DOHH2 (cell line): ENCODE results near the gene PSME4.

Source experiments
- H3F3A ChIP-seq: fragments of 200-600 bp; sonication (generic), shearing (Covaris generic); 2 replicates; pipeline ENCODE4 v1.6.0; 2016; ENCODE audit warnings: antibody characterized with exemption, mild to moderate bottlenecking; ENCODE audit not compliant: control insufficient read depth, insufficient read depth
- H3K27ac ChIP-seq: fragments of 200-600 bp; sonication (generic); 2 replicates; pipeline ENCODE4 v1.5.1; 2014; ENCODE audit warnings: low read depth, mild to moderate bottlenecking, low read length, moderate library complexity
- H3K27me3 ChIP-seq: fragments of 200-600 bp; sonication (generic); 2 replicates; pipeline ENCODE4 v1.6.1; 2014; ENCODE audit warnings: mild to moderate bottlenecking, low read length, mixed read lengths; ENCODE audit not compliant: control insufficient read depth
- H3K36me3 ChIP-seq: fragments of 200-600 bp; sonication (generic); 2 replicates; pipeline ENCODE4 v1.6.1; 2014; ENCODE audit warnings: mild to moderate bottlenecking, low read length, moderate library complexity, mixed read lengths; ENCODE audit not compliant: control insufficient read depth
- H3K4me1 ChIP-seq: fragments of 200-600 bp; sonication (generic); 2 replicates; pipeline ENCODE4 v1.6.1; 2014; ENCODE audit warnings: mild to moderate bottlenecking, low read length, mixed read lengths; ENCODE audit not compliant: control insufficient read depth
- H3K4me2 ChIP-seq: fragments of 200-600 bp; sonication (generic); 2 replicates; pipeline ENCODE4 v1.6.0; 2014; ENCODE audit warnings: mild to moderate bottlenecking, low read length, moderate library complexity
- H3K4me3 ChIP-seq: fragments of 200-600 bp; sonication (generic); 2 replicates; pipeline ENCODE4 v1.5.1; 2014; ENCODE audit warnings: mild to moderate bottlenecking, low read length, mixed read lengths
- H3K79me2 ChIP-seq: fragments of 200-600 bp; sonication (generic); 2 replicates; pipeline ENCODE4 v1.6.1; 2014; ENCODE audit warnings: mild to moderate bottlenecking, low read length, mixed read lengths; ENCODE audit not compliant: control insufficient read depth
- H3K9me2 ChIP-seq: fragments of 200-600 bp; sonication (generic); replicated peaks from 2 replicates; pipeline ENCODE4 v1.6.1; 2014; ENCODE audit warnings: mild to moderate bottlenecking, low read length, mixed read lengths; ENCODE audit not compliant: control insufficient read depth
- H3K9me3 ChIP-seq: fragments of 200-600 bp; sonication (generic); 2 replicates; pipeline ENCODE4 v1.6.1; 2014; ENCODE audit warnings: antibody characterized with exemption, low read length, mixed read lengths; ENCODE audit not compliant: control insufficient read depth, insufficient read depth
- H4K20me1 ChIP-seq: fragments of 200-600 bp; sonication (generic); 2 replicates; pipeline ENCODE4 v1.6.0; 2014; ENCODE audit warnings: low read depth, mild to moderate bottlenecking, antibody characterized with exemption, low read length, moderate library complexity; ENCODE audit not compliant: control insufficient read depth, insufficient read depth
- EZH2phosphoT487 ChIP-seq: fragments of 200-600 bp; sonication (generic); IDR thresholded peaks from 2 replicates; pipeline ENCODE4 v1.6.1; 2017; ENCODE audit warnings: borderline replicate concordance, mild to moderate bottlenecking, antibody characterized with exemption, low read length, moderate library complexity, mixed read lengths
- TF ChIP-seq, protein P1 (sequence below): fragments of 200-600 bp; sonication (generic); IDR thresholded peaks from one replicate; pipeline ENCODE4 v1.5.1; 2014; ENCODE audit warnings: antibody characterized with exemption, mild to moderate bottlenecking, low read depth, low read length; ENCODE audit not compliant: poor library complexity, severe bottlenecking

Gene PSME4

DNA sequence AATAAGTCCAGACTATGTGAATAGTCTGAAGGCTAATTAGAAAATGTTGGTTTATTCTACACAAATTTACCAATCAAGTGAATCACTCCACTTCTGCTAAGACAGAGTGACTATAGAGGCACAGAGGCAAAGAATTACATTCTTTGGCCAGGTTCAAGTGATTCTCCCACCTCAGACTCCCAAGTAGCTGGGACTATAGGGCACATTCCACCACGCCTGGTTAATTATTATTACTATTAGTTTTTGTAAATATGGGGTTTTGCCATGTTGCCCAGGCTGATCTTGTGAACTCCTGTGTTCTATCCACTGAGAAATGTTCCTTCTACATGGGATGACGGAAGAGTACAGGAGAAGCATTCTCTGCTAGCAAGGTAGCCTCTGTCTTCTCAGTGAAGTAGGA, 37.6 kb upstream of the PSME4 start:
- no peaks in the 10 kb centered on the region for H3K9me3 ChIP-seq
- H3F3A ChIP-seq, result 0 out of 2 replicates have a peak, but pooled peaks cover 2% of the 10 kb centered on the region
- TF ChIP-seq, protein P1, sequence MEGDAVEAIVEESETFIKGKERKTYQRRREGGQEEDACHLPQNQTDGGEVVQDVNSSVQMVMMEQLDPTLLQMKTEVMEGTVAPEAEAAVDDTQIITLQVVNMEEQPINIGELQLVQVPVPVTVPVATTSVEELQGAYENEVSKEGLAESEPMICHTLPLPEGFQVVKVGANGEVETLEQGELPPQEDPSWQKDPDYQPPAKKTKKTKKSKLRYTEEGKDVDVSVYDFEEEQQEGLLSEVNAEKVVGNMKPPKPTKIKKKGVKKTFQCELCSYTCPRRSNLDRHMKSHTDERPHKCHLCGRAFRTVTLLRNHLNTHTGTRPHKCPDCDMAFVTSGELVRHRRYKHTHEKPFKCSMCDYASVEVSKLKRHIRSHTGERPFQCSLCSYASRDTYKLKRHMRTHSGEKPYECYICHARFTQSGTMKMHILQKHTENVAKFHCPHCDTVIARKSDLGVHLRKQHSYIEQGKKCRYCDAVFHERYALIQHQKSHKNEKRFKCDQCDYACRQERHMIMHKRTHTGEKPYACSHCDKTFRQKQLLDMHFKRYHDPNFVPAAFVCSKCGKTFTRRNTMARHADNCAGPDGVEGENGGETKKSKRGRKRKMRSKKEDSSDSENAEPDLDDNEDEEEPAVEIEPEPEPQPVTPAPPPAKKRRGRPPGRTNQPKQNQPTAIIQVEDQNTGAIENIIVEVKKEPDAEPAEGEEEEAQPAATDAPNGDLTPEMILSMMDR, result no peak
- no peak for TF ChIP-seq EZH2phosphoT487
- no peaks in the 10 kb centered on the region for H3K9me2 ChIP-seq
- H3K27ac ChIP-seq, result no peak overlapping the region
- H3K27me3 ChIP-seq, result no peaks in the 10 kb centered on the region
- no peaks in the 10 kb centered on the region for H3K36me3 ChIP-seq
- H3K4me2 ChIP-seq, result no peak overlapping the region
- peaks cover under 1% of the 10 kb centered on the region; the same call in 1 of the 2 replicates for H3K4me1 ChIP-seq
- H3K4me3 ChIP-seq, result no peak overlapping the region
- H4K20me1 ChIP-seq, result no peaks in the 10 kb centered on the region
- H3K79me2 ChIP-seq, result no peaks in the 10 kb centered on the region

DNA sequence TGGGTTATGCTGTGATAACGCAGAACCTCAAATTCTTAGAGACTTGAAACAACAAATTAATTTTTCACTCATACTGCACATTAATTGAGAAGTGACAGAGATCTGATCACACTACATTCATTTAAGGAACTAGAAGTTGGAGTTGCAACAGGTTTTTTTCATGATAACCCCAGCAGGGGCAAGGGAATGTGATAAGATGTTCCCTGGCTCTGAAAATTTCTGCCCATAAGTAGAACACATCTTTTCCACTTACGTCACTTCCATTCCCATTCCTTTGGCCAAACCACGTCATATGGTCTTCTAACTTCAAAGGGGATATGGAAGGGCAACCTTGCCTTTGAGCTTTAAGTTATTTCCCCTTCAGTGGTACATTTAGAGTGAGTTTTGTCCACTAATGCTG, 29.7 kb upstream of the PSME4 start:
- TF ChIP-seq EZH2phosphoT487, result no peak
- TF ChIP-seq, protein P1, result no peak

DNA sequence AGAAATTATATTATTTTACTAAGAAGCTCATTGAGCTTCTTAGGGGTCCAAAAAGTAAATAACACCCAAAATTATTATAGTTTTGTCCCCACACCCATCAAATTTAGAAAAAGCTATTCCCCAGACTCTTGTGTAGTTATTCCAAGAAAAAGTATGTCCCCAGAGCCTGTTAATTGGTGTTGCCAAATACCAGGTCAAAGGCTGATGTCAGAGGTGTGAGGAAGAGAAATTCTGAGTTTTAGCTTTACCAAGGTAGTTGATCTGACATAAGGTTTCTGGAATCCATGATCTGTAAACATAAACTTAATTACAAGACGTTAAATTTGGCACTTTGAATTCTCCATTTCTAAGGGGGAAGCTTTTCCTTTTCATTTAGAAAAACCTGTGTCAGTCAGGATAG, 29.3 kb upstream of the PSME4 start:
- no peaks in the 10 kb centered on the region for H3K79me2 ChIP-seq
- no peaks in the 10 kb centered on the region for H3K36me3 ChIP-seq
- H3K27me3 ChIP-seq, result no peaks in the 10 kb centered on the region
- peaks cover 14% of the 10 kb centered on the region for H3K4me1 ChIP-seq
- H3K4me3 ChIP-seq, result no peak overlapping the region
- H3F3A ChIP-seq, result 0 out of 2 replicates have a peak, but pooled peaks cover 2% of the 10 kb centered on the region
- no peak for TF ChIP-seq EZH2phosphoT487
- TF ChIP-seq, protein P1, result no peak
- no peaks in the 10 kb centered on the region for H4K20me1 ChIP-seq
- H3K27ac ChIP-seq, result no peak overlapping the region
- no peak overlapping the region for H3K4me2 ChIP-seq
- no peaks in the 10 kb centered on the region for H3K9me2 ChIP-seq
- H3K9me3 ChIP-seq, result no peaks in the 10 kb centered on the region

More for the DNA sequence above, 29.7 kb upstream of the PSME4 start:
- Histone ChIP-seq H4K20me1 (no peaks in the 10 kb centered on the region), H3K4me3 (no peak overlapping the region), H3K27me3 (no peaks in the 10 kb centered on the region), H3K4me1 (peaks cover 13% of the 10 kb centered on the region), H3F3A (0 out of 2 replicates have a peak, but pooled peaks cover 2% of the 10 kb centered on the region), H3K9me3 (no peaks in the 10 kb centered on the region), H3K4me2 (no peak overlapping the region), H3K9me2 (no peaks in the 10 kb centered on the region), H3K36me3 (no peaks in the 10 kb centered on the region), H3K27ac (no peak overlapping the region), H3K79me2 (no peaks in the 10 kb centered on the region)

DNA sequence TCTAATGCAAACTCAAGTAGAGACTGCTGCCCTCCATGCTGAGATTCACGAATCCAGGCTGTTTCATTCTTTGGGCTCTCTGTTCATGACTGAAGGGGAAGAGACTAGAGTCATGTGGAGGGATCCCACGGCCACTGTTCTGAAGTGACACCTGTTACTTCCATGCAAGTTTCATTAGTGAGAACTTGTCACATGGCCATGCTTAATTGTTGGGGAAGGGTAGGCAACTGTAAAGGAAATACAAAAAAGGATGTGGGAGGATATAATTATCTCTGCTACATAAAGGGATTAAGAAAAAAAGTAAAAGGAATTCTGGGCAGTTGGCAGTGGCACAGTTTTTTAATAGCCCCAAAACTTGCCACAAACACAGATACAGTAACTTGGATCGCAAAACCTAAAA, 28.0 kb upstream of the PSME4 start:
- no peak overlapping the region for H3K27ac ChIP-seq
- no peaks in the 10 kb centered on the region for H3K9me2 ChIP-seq
- no peaks in the 10 kb centered on the region for H3K9me3 ChIP-seq
- H3K4me2 ChIP-seq, result peak overlapping the region; percentile 36
- no peaks in the 10 kb centered on the region for H3K79me2 ChIP-seq
- H3K4me1 ChIP-seq, result peaks cover 24% of the 10 kb centered on the region
- TF ChIP-seq EZH2phosphoT487, result no peak
- TF ChIP-seq, protein P1, result no peak
- H4K20me1 ChIP-seq, result no peaks in the 10 kb centered on the region
- H3K27me3 ChIP-seq, result no peaks in the 10 kb centered on the region
- H3F3A ChIP-seq, result 0 out of 2 replicates have a peak, but pooled peaks cover 2% of the 10 kb centered on the region
- no peak overlapping the region for H3K4me3 ChIP-seq
- H3K36me3 ChIP-seq, result no peaks in the 10 kb centered on the region
